ENCODE results near the gene LILRB1. TPM values are rescaled to one million over a fixed set of nuclear protein-coding genes. Genes with fewer than 3 reads are reported as not detected.

Gene LILRB1
- total and polyA plus RNA-seq, 2 of the 13 experiments (the other 11 are each of a cell fraction or from before 2014, with no cell fraction given), result not detected

GRCh38 chr19:54684527-54684926 lies 54.2 kb downstream of the LILRB1 start (continued):
- TF ChIP-seq ZBTB34 (CRISPR knock-in tag; IDR thresholded peaks at IDR 0.05), result no peak
- no peak for TF ChIP-seq MYNN (CRISPR knock-in tag; IDR thresholded peaks at IDR 0.05; ENCODE audit: low read depth)
- TF ChIP-seq, protein P1, sequence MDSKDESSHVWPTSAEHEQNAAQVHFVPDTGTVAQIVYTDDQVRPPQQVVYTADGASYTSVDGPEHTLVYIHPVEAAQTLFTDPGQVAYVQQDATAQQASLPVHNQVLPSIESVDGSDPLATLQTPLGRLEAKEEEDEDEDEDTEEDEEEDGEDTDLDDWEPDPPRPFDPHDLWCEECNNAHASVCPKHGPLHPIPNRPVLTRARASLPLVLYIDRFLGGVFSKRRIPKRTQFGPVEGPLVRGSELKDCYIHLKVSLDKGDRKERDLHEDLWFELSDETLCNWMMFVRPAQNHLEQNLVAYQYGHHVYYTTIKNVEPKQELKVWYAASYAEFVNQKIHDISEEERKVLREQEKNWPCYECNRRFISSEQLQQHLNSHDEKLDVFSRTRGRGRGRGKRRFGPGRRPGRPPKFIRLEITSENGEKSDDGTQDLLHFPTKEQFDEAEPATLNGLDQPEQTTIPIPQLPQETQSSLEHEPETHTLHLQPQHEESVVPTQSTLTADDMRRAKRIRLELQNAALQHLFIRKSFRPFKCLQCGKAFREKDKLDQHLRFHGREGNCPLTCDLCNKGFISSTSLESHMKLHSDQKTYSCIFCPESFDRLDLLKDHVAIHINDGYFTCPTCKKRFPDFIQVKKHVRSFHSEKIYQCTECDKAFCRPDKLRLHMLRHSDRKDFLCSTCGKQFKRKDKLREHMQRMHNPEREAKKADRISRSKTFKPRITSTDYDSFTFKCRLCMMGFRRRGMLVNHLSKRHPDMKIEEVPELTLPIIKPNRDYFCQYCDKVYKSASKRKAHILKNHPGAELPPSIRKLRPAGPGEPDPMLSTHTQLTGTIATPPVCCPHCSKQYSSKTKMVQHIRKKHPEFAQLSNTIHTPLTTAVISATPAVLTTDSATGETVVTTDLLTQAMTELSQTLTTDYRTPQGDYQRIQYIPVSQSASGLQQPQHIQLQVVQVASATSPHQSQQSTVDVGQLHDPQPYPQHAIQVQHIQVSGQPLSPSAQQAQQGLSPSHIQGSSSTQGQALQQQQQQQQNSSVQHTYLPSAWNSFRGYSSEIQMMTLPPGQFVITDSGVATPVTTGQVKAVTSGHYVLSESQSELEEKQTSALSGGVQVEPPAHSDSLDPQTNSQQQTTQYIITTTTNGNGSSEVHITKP (CRISPR knock-in tag; IDR thresholded peaks at IDR 0.05; ENCODE audit: low read depth), result 0 out of 2 replicates have a peak, but pooled peaks have one; percentile 53
- TF ChIP-seq RCOR2 (CRISPR knock-in tag; IDR thresholded peaks at IDR 0.05), result no peak
- TF ChIP-seq CHD2 (IDR thresholded peaks at IDR 0.05; ENCODE audit: low read depth, low read length), result no peak
- 0 out of 2 replicates have a peak, but pooled peaks have one; percentile 40 for TF ChIP-seq KLF9 (CRISPR knock-in tag; IDR thresholded peaks at IDR 0.05; ENCODE audit: low read depth)
- TF ChIP-seq ZNF773 (CRISPR knock-in tag; IDR thresholded peaks at IDR 0.05; ENCODE audit: borderline replicate concordance), result no peak
- no peak for TF ChIP-seq SAFB2 (CRISPR knock-in tag; IDR thresholded peaks at IDR 0.05; ENCODE audit: borderline replicate concordance, low read depth)
- TF ChIP-seq, protein P2, sequence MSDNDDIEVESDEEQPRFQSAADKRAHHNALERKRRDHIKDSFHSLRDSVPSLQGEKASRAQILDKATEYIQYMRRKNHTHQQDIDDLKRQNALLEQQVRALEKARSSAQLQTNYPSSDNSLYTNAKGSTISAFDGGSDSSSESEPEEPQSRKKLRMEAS (IDR thresholded peaks at IDR 0.05), result no peak
- no peak for TF ChIP-seq ZBTB38 (CRISPR knock-in tag; IDR thresholded peaks at IDR 0.05)
- TF ChIP-seq PAWR (CRISPR knock-in tag; IDR thresholded peaks at IDR 0.05; ENCODE audit: borderline replicate concordance), result no peak
- TF ChIP-seq PHF5A (CRISPR knock-in tag; IDR thresholded peaks at IDR 0.05; ENCODE audit: low read depth, unreplicated experiment), result no peak
- TF ChIP-seq ZNF562 (CRISPR knock-in tag; IDR thresholded peaks at IDR 0.05; ENCODE audit: borderline replicate concordance), result no peak
- no peak for TF ChIP-seq RARG (CRISPR knock-in tag; IDR thresholded peaks at IDR 0.05; ENCODE audit: low read depth)
- peak; percentile 43; the same call in 1 of the 2 replicates for TF ChIP-seq TBX2 (CRISPR knock-in tag; IDR thresholded peaks at IDR 0.05; ENCODE audit: borderline replicate concordance)
- TF ChIP-seq SOX13 (IDR thresholded peaks at IDR 0.05), result no peak
- peak in 1 of 2 experiments; percentile 39; a peak in 1 of 4 replicates for TF ChIP-seq SOX13 (CRISPR knock-in tag; conservative IDR thresholded peaks at IDR 0.05 in 1 of 2, IDR thresholded peaks at IDR 0.05 in 1 of 2)
- no peak for TF ChIP-seq ZNF598 (CRISPR knock-in tag; IDR thresholded peaks at IDR 0.05; ENCODE audit: borderline replicate concordance)
- no peak for TF ChIP-seq DNMT3B (CRISPR knock-in tag; conservative IDR thresholded peaks at IDR 0.05)
- TF ChIP-seq KMT2B (CRISPR knock-in tag; IDR thresholded peaks at IDR 0.05), result 0 out of 2 replicates have a peak, but pooled peaks have one; percentile 50
- TF ChIP-seq ZBTB10 (CRISPR knock-in tag; IDR thresholded peaks at IDR 0.05; ENCODE audit: borderline replicate concordance), result no peak
- peak; percentile 63 for TF ChIP-seq ZNF781 (CRISPR knock-in tag; IDR thresholded peaks at IDR 0.05; ENCODE audit: borderline replicate concordance, not compliant biosample characterization)
- TF ChIP-seq ZNF232 (CRISPR knock-in tag; IDR thresholded peaks at IDR 0.05; ENCODE audit: borderline replicate concordance), result peak; percentile 95

All from HepG2 (cell line).